Mesothelial cell of epicardium (in vitro differentiated cells): Measurements from ENCODE around the gene SLC41A3. TPM values are rescaled to one million over a fixed set of nuclear protein-coding genes. Genes with fewer than 3 reads are reported as not detected.
A peak's percentile ranks its signal among the peaks of the same experiment; 100 is the strongest.

ENCODE experiments used
- DNase-seq, 2 experiments: peaks; one replicate each; pipeline ENCODE4 v3.0.0; 2021; ENCODE audit warnings: low spot score in 2 of 2; ENCODE audit not compliant: unreplicated experiment in 2 of 2
- H3K27ac Mint-ChIP-seq: 2 replicates; pipeline ENCODE4 v1.8.0; 2021; ENCODE audit warnings: mixed read lengths
- H3K27me3 Mint-ChIP-seq: 2 replicates; pipeline ENCODE4 v1.8.0; 2021; ENCODE audit warnings: low read depth, mixed read lengths
- H3K36me3 Mint-ChIP-seq: 2 replicates; pipeline ENCODE4 v1.8.0; 2021; ENCODE audit warnings: mixed read lengths
- H3K4me1 Mint-ChIP-seq: 2 replicates; pipeline ENCODE4 v1.8.0; 2021; ENCODE audit warnings: mixed read lengths
- H3K4me3 Mint-ChIP-seq: 2 replicates; pipeline ENCODE4 v1.8.0; 2021; ENCODE audit warnings: mild to moderate bottlenecking, moderate library complexity, mixed read lengths
- H3K9me3 Mint-ChIP-seq: 2 replicates; pipeline ENCODE4 v1.8.0; 2021; ENCODE audit warnings: mixed read lengths
- total RNA-seq: library from RNA; stranded (reverse); gene quantifications from 3 replicates; pipeline ENCODE4 v1.2.1, GENCODE V29; 2021
- TF ChIP-seq, protein P1 (sequence below): fragments of 200-600 bp; sonication (generic); IDR thresholded peaks from one replicate; pipeline ENCODE4 v1.5.0; 2021; ENCODE audit warnings: antibody characterized with exemption; ENCODE audit not compliant: unreplicated experiment

Gene SLC41A3
- total RNA-seq, 1 donor from 2014 or later = 58.7 TPM

- Mint-ChIP-seq H3K27me3 (peaks cover 7% of the 10 kb centered on the region), H3K4me1 (no peaks in the 10 kb centered on the region), H3K9me3 (no peaks in the 10 kb centered on the region), H3K4me3 (no peak overlapping the region), H3K36me3 (no peaks in the 10 kb centered on the region), H3K27ac (no peak overlapping the region)
- TF ChIP-seq, protein P1, sequence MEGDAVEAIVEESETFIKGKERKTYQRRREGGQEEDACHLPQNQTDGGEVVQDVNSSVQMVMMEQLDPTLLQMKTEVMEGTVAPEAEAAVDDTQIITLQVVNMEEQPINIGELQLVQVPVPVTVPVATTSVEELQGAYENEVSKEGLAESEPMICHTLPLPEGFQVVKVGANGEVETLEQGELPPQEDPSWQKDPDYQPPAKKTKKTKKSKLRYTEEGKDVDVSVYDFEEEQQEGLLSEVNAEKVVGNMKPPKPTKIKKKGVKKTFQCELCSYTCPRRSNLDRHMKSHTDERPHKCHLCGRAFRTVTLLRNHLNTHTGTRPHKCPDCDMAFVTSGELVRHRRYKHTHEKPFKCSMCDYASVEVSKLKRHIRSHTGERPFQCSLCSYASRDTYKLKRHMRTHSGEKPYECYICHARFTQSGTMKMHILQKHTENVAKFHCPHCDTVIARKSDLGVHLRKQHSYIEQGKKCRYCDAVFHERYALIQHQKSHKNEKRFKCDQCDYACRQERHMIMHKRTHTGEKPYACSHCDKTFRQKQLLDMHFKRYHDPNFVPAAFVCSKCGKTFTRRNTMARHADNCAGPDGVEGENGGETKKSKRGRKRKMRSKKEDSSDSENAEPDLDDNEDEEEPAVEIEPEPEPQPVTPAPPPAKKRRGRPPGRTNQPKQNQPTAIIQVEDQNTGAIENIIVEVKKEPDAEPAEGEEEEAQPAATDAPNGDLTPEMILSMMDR = no peak
- peak; percentile 12 to 24 for DNase-seq
Observed at GRCh38 chr3:126130981-126131745, 47.2 kb upstream of the SLC41A3 start.

- TF ChIP-seq, protein P1 = no peak
- DNase-seq = peak; percentile 11 to 29
- Mint-ChIP-seq H3K36me3 (no peaks in the 10 kb centered on the region), H3K9me3 (no peaks in the 10 kb centered on the region), H3K4me1 (no peaks in the 10 kb centered on the region), H3K27me3 (peaks cover 7% of the 10 kb centered on the region), H3K27ac (no peak overlapping the region), H3K4me3 (no peak overlapping the region)
Observed at GRCh38 chr3:126130081-126130855, 46.3 kb upstream of the SLC41A3 start.

DNA sequence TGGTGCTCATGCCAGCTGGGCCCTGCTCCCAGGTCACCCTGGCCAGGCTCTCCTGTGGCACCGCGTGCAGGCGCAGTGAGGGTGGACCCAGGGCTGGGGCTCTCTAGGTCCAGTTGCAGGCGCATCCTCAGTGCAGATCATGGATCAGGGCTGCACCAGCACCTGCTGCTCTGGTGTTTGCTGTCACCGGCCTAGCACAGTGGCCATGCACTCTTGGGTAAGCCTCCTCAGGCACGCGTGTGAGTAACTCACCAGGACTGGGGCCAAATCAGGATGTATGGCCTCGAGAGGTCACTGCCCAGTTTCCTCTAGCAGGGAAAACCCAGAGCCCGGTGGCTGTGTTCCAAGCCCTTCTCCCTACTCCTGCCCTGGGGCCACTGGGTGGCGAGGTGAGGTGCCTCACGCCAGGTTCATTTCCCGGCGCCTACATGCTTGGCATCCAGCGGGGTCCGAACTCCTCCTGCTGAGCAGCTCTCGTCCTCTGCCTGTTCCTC, 45.5 kb upstream of the SLC41A3 start:
- Mint-ChIP-seq H3K27me3 (peaks cover 7% of the 10 kb centered on the region), H3K9me3 (no peaks in the 10 kb centered on the region), H3K4me1 (no peaks in the 10 kb centered on the region), H3K36me3 (no peaks in the 10 kb centered on the region), H3K27ac (no peak overlapping the region), H3K4me3 (no peak overlapping the region)
- TF ChIP-seq, protein P1 = no peak
- peak; percentile 12 to 25 for DNase-seq

GRCh38 chr3:126128504-126129397, 44.8 kb upstream of the SLC41A3 start:
- Mint-ChIP-seq H3K4me3 (no peak overlapping the region), H3K27ac (no peak overlapping the region), H3K27me3 (peaks cover 6% of the 10 kb centered on the region), H3K9me3 (no peaks in the 10 kb centered on the region), H3K36me3 (no peaks in the 10 kb centered on the region), H3K4me1 (peaks cover 2% of the 10 kb centered on the region)
- peak in 1 of 2 experiments; percentile 16 for DNase-seq
- TF ChIP-seq, protein P1 = no peak

DNA sequence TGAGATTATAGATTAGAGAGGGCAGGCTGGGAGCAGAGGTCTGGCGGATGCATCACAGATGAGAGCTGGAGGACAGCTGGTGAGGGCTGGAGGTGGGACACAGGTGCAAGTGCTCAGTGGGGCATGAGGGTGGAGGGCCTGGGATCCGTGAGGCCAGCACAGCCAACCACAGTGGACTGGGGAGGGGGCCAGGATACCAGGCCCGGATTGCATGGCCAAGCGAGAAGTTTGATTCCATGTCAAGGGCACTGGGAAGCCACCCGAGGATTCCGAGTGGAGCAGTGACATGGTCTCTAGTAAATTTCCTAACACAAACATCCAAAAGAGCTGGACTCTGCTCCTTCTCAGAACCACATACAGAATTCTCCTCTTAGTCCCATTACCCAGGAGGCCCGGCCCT, 44.0 kb upstream of the SLC41A3 start:
- no peak overlapping the region for H3K4me3 Mint-ChIP-seq
- no peaks in the 10 kb centered on the region for H3K36me3 Mint-ChIP-seq
- H3K9me3 Mint-ChIP-seq = no peaks in the 10 kb centered on the region
- DNase-seq = peak in 1 of 2 experiments; percentile 26
- H3K4me1 Mint-ChIP-seq = peaks cover 2% of the 10 kb centered on the region
- H3K27me3 Mint-ChIP-seq = peaks cover 6% of the 10 kb centered on the region
- TF ChIP-seq, protein P1 = no peak
- H3K27ac Mint-ChIP-seq = no peak overlapping the region
